Body of pancreas (tissue), 4 donors: Measurements from ENCODE around the gene NACC1.

Experiments
- CTCF ChIP-seq, 7 experiments: fragments of 450-650 bp in 4 of 7; fragments of 200-600 bp in 3 of 7; sonication (generic) in 3 of 7; IDR thresholded peaks; one replicate each; pipeline ENCODE4 v1.5.1; 2016 to 2019; ENCODE audit warnings: antibody characterized with exemption in 7 of 7
- POLR2A ChIP-seq, 3 donors: fragments of 450-650 bp; IDR thresholded peaks; one replicate each; pipeline ENCODE4 v1.6.1; 2016; ENCODE audit warnings: antibody characterized with exemption in 3 of 3, mild to moderate bottlenecking in 2 of 3

GRCh38 chr19:13165162-13165997 is 47.3 kb downstream of the NACC1 start:
- no peak for TF ChIP-seq CTCF (IDR thresholded peaks at IDR 0.05)
- TF ChIP-seq POLR2A (IDR thresholded peaks at IDR 0.05) = no peak
